ENCODE measurements around the gene TMED8.
"Not testable (repeated sequence)": the region's sequence is repeated elsewhere in the genome, so short reads cannot be mapped to it uniquely, and the experiment has no call there.

Gene TMED8

GRCh38 chr14:77320238-77320935 is 56.5 kb downstream of the TMED8 start, which contains the start of gene POMT2:
POMT2 (minus strand) TSS chr14:77320883; CDS start chr14:77320681, 202 bp downstream.
- DNase-seq = peak; percentile 22

DNA sequence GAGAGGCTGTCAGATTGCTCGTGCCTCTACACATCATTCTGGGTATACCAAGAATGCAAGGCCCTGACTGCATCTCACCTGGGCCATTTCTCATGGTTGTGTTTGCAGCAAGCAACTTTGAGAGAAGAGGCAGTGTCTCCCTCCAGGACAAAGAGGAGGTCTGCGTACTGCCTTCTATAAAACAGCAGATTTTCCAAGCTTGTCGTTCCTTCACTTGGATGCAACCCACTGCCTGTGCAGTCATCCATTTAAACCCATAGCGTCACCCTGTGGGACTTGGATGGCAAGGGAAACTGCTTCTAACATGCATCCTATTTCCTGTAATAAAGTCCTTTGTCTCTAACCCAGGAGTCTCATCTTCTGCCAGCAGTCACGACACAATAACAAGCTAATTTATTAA is 57.5 kb downstream of the TMED8 start:
- DNase-seq = no peak

DNA sequence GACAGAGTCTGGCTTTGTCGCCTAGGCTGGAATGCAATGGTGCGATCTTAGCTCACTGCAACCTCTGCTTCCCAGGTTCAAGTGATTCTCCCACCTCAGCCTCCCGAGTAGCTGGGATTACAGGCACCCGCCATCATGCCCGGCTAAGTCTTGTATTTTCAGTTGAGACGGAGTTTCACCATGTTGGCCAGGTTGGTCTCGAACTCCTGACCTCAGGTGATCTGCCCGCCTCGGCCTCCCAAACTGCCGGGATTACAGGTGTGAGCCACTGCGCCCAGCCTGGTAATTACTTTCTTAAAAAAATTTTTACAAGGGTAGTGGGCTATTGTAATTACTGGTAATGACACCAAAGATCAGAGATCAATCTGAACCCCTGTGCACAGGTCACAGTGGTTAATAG is 58.1 kb downstream of the TMED8 start:
- not testable (repeated sequence) for DNase-seq

DNA sequence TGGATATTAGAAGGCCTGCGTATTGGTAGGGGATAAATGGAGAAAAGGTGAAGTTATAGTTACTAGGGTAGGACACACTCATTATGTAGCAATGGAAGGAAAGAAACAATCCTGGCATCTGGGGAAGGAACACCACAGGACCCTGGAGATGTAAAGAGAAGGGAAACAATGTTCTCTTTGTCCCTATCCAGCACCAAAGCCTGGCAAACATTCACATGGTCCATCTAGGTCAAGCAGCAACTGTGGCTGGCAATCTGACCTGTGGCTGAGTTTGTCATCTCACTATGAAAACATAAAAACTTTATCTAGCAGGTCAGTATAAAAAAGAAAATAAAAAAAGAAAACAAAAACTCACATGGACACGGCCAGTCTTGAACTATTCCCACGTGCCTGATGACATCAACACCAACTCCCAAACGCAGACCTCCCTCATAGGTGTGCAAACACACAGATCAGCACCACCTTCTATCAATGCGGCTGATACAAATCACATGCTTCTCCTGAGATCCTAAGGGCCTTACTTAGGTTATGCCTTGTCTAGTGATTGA is 58.8 kb downstream of the TMED8 start:
- no peak for DNase-seq

- no peak for DNase-seq
These were observed 60.0 kb downstream of the TMED8 start for GRCh38 chr14:77316872-77317301.

DNA sequence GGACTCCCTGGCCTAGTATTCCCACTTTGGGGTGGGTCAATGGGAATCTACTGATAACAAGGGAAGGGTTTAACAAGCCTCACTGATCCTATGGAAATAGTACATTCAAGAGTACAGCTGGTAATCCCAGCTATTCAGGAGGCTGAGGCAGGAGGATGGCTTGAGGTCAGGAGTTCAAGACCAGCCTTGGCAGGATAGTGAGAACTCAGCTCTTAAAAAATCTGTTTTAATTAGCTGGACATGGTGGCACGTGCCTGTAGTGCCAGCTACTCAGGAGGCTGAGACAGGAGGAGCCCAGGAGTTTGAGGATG is 60.7 kb downstream of the TMED8 start:
- no peak for DNase-seq

DNA sequence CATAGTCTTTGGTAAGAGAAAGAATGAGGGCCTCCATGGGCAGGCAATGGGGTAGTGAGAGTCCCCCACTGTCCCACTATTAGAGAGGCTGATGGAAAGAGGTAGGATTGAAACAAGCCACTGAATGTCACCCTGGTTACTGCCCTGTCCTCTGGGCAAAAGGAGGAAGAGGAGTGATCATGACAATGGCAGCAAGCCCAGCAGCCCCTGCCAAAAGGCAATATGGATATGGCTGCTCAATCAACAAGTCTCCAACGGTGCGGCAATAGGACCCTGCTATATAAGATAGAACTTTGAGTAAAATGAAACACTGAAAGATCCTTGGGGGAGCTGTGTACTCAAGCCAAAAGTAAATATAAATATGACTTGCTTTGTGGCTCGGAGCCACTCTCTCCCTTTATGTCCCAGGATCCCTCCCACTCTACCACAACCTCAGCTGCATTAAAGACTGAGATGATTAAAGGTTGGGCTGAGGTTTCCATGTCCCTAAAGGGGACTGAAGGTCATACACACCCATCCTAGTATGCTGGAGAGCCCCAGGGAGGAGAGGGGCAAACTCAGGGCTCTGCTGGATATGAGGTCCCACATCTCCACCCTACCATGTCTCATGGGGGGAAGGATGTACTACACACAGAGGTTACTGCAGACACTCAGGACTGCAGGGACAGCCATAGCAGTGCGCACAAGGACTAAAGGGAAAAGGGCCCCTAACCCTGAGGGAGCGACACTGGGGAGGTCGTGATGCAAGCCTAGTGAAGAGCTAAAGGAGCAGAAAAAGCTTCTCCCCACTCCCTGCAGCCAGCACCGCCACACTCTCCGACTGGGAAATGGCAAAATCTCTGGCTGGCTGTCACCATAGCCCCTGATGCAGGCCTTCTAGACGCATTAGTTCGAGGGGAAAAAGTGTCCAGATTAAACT is 62.1 kb downstream of the TMED8 start:
- DNase-seq = no peak

DNA sequence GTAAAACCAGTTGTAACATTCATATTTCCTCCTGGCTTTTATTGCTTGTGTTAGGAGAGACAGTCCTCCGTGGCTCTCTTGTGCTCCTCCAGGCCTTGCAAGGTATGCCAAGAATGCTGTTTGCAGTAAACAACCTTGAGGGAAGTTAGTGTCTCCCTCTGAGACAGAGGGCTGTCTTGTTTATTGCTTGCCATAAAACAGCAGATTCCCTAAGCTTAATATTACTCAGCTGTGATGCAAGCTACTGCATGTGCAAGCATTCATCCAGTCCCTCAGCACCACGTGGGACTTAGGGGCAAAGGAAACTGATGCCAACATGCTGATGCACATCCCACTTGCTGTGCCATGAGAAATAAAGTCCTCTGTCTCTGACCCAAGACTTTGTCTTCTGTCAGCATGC is 62.9 kb downstream of the TMED8 start:
- no peak for DNase-seq

GRCh38 chr14:77313371-77313770 is 63.5 kb downstream of the TMED8 start:
- no peak for DNase-seq

GRCh38 chr14:77311217-77311616 is 65.7 kb downstream of the TMED8 start:
- no peak for DNase-seq

GRCh38 chr14:77310026-77310425 is 66.9 kb downstream of the TMED8 start:
- DNase-seq = no peak

GRCh38 chr14:77309131-77309530 is 67.8 kb downstream of the TMED8 start:
- DNase-seq = no peak

- DNase-seq = no peak
These were observed 69.9 kb downstream of the TMED8 start for GRCh38 chr14:77306851-77307496.

DNA sequence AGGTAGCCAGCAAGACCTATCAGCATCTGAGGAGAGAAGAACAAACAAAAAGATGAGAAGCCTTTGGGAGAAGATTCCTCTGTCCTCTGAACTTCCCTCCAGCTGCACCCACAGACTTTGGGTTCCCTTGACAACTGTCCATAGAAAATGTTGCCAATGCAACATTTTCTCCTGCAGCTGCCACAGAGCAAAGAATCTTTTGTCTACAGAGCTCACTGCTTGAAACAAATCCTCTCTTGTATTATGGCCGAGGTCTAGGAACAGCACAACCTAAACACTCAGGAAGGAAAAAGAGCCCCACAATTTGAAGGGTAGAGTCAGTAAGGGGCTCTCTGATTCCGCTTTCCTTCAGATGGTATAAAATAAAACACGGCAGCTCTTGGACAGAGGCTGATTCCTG is 70.5 kb downstream of the TMED8 start:
- DNase-seq = no peak

DNA sequence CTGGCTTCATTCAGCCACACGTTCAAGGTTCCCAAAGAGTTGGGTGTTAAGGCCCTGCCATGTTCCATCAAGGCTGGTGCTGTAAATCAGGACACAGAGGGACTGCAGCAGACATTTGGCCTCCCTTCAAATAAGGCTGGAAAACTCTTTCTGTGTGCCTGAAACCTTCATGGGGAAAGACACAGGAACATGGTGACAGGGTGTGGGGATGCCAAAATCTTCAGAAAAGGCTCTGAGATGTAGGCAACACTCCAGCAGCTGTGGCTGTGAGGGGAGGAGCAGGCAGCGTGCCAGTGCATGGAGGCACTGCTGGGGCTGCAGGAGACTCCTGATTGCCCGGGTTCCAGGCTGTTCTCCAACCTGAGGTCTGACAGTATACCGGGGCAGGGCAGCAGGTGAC is 71.2 kb downstream of the TMED8 start:
- DNase-seq = no peak

GRCh38 chr14:77303417-77304156 is 73.3 kb downstream of the TMED8 start:
- no peak for DNase-seq

DNA sequence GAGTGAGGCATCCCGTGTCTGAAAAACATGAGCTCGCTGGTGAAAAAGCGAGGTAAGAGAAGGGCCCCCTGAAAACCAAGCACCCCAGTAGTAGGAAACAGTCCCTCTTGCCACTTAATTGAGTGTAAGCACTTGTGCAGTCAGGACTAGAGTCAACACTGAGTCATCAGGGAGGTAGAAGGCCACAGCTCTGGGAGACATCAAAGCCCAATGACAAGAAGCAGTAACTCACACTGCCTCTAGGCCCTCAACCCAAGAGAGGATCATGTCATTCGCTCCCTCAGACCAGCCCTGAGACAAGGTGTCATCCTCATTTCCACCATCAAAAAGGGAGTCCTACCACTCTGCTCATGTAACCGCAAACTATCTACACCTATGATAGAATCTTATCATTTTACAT is 74.0 kb downstream of the TMED8 start:
- no peak for DNase-seq

DNA sequence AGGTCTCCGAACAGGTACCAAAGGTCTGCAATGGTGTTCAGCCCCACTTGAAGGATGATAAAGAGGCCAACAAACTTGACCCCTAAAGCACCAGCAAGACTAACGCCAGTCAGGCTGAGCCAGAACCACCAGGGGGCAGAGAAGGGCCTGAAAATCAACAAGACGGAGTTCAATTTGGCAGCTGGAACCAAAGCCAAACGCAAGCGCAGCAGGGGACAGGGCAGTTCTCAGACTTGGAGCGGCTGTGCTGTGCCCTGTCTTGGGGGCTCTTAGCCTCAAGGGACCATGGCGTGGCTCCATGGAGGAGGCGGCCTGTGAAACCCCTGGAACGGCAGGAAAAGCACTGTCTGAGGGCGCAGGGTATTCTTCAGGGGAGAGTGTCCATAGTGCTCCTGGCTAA is 75.8 kb downstream of the TMED8 start:
- DNase-seq = no peak

GRCh38 chr14:77299771-77300170 is 77.1 kb downstream of the TMED8 start:
- no peak for DNase-seq

GRCh38 chr14:77296906-77297305 is 80.0 kb downstream of the TMED8 start:
- no peak for DNase-seq

DNA sequence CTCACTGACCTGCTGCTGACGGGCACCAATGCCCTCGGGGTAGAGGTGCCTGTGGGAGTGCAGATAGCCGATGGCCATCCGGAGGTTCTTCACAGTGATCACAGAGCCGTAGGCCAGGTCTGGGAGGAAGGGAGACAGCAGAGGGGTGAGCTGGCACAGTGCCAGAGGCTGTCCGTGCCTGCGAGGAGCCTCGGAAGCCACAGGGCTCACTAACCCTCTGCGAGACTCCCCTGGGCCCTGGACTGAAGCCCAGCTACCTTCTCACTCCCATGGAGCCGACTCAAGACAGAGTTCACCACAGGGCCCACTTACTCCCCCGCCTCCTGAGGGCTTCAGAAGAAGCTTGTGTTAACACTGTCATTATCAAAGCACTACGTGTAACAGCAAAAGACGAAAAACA is 80.7 kb downstream of the TMED8 start:
- no peak for DNase-seq

GRCh38 chr14:77290705-77291104 is 86.2 kb downstream of the TMED8 start:
- no peak for DNase-seq

DNA sequence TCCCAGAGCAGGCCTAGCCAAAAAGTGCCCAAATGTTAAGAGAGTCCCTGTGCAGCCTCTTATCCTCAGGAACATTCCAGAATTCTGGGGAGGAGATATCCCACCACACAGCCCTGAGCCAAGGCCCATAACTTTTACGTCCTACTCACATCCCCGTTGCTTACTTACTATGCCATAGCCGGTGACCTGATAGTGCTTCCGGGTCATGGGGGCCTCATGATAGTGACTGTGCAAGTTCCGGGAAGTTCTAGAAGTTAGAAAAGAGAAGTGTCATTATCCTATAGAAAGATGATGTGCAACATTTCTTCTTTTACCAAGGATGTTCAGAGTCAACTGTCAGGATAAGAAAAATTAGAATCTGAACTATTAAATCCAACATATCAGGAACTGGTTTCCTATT is 90.3 kb downstream of the TMED8 start:
- DNase-seq = no peak
